ENCODE results near the gene PRRC2A. TPM values are rescaled to one million over a fixed set of nuclear protein-coding genes. Genes with fewer than 3 reads are reported as not detected.

PRRC2A gene
- total and polyA plus RNA-seq, 3 experiments from 2014 or later: 9.3 to 263 (median 251) TPM

- Histone ChIP-seq H3K27ac (ENCODE audit: low read depth, low read length) (no peak overlapping the region), H3K4me1 (ENCODE audit: insufficient read depth, low read length) (peaks cover 10% of the 10 kb centered on the region), H3K36me3 (ENCODE audit: insufficient read depth, low read length) (peaks cover 24% of the 10 kb centered on the region), H3K4me3 (ENCODE audit: low read length) (no peak overlapping the region), H3K9me3 (ENCODE audit: low read length) (no peaks in the 10 kb centered on the region), H3K27me3 (ENCODE audit: insufficient read depth, low read length, poor library complexity, severe bottlenecking) (no peaks in the 10 kb centered on the region)
- CTCF ChIA-PET: interaction anchor here (1.0 to 1.5 kb wide), 4 partner anchors 14 to 180 kb away, joined by 3 to 4 read pairs (median 3); partner anchors contain the start of genes LY6G5B and MPIG6B
- Mint-ChIP-seq H3K27ac (peak overlapping the region in 4 of 8 donors; percentile 20 to 90 (median 54)), H3K9me3 (no peaks in the 10 kb centered on the region), H3K27me3 (no peaks in the 10 kb centered on the region), H3K4me1 (peaks cover 16 to 21% (median 16%) of the 10 kb centered on the region in 3 donors), H3K4me3 (peak overlapping the region in 2 of 7 donors; percentile 28 to 52), H3K36me3 (peaks cover 0 to 35% (median 8%) of the 10 kb centered on the region in 3 donors)
- no peak for DNase-seq
- POLR2A ChIA-PET: interaction anchor here (0.5 kb wide), 1 partner anchor 9 kb away, joined by 3 read pairs; no protein-coding TSS in a partner anchor
Observed at GRCh38 chr6:31683591-31683990, 63.1 kb downstream of the PRRC2A start.

- Histone ChIP-seq H3K9me3 (ENCODE audit: low read length) (no peaks in the 10 kb centered on the region), H3K4me1 (ENCODE audit: insufficient read depth, low read length) (peaks cover 11% of the 10 kb centered on the region), H3K4me3 (ENCODE audit: low read length) (no peak overlapping the region), H3K27ac (ENCODE audit: low read depth, low read length) (peak overlapping the region; percentile 9), H3K27me3 (ENCODE audit: insufficient read depth, low read length, poor library complexity, severe bottlenecking) (no peaks in the 10 kb centered on the region), H3K36me3 (ENCODE audit: insufficient read depth, low read length) (peaks cover 41% of the 10 kb centered on the region)
- ChIA-PET CTCF (no interaction called here), POLR2A (no interaction called here)
- H3K27ac Mint-ChIP-seq: peak overlapping the region in 4 of 8 donors; percentile 24 to 73 (median 54)
- H3K27me3 Mint-ChIP-seq: no peaks in the 10 kb centered on the region
- peaks cover 1 to 6% (median 3%) of the 10 kb centered on the region in 3 donors for H3K4me1 Mint-ChIP-seq
- no peak overlapping the region for H3K4me3 Mint-ChIP-seq
- DNase-seq: no peak
- no peaks in the 10 kb centered on the region for H3K9me3 Mint-ChIP-seq
- peaks cover 0 to 64% (median 8%) of the 10 kb centered on the region in 3 donors for H3K36me3 Mint-ChIP-seq
Observed at GRCh38 chr6:31686483-31686882, 66.0 kb downstream of the PRRC2A start.

GRCh38 chr6:31687321-31687720, 66.8 kb downstream of the PRRC2A start:
- no peak overlapping the region for H3K4me3 Mint-ChIP-seq
- H3K4me3 ChIP-seq (ENCODE audit: low read length): no peak overlapping the region
- H3K4me1 ChIP-seq (ENCODE audit: insufficient read depth, low read length): peaks cover 9% of the 10 kb centered on the region
- H3K4me1 Mint-ChIP-seq: no peaks in the 10 kb centered on the region
- H3K27me3 Mint-ChIP-seq: no peaks in the 10 kb centered on the region
- H3K27me3 ChIP-seq (ENCODE audit: insufficient read depth, low read length, poor library complexity, severe bottlenecking): no peaks in the 10 kb centered on the region
- peaks cover 47% of the 10 kb centered on the region for H3K36me3 ChIP-seq (ENCODE audit: insufficient read depth, low read length)
- H3K36me3 Mint-ChIP-seq: peaks cover 0 to 72% (median 10%) of the 10 kb centered on the region in 3 donors
- CTCF ChIA-PET: no interaction called here
- peak overlapping the region; percentile 16 for H3K27ac ChIP-seq (ENCODE audit: low read depth, low read length)
- POLR2A ChIA-PET: no interaction called here
- no peak for DNase-seq
- H3K27ac Mint-ChIP-seq: no peak overlapping the region
- H3K9me3 ChIP-seq (ENCODE audit: low read length): no peaks in the 10 kb centered on the region
- H3K9me3 Mint-ChIP-seq: no peaks in the 10 kb centered on the region

Other genes with a start within 250 kb of the PRRC2A start
Only the 30 nearest of the 35 such genes appear.
- gene MICB, start 122.6 kb upstream of the PRRC2A start, total RNA-seq: 10 to 100 TPM; 21.9 to 22.3 TPM
- gene MICB, start 122.6 kb upstream of the PRRC2A start, polyA plus RNA-seq: 12.0 TPM
- not detected for gene MCCD1, start 91.8 kb upstream of the PRRC2A start, total RNA-seq
- not detected for gene MCCD1, start 91.8 kb upstream of the PRRC2A start, polyA plus RNA-seq
- 100 to 1,000 TPM; 643 to 658 TPM for gene DDX39B, start 78.7 kb upstream of the PRRC2A start, total RNA-seq
- 85.7 TPM for gene DDX39B, start 78.7 kb upstream of the PRRC2A start, polyA plus RNA-seq
- gene ATP6V1G2, start 74.1 kb upstream of the PRRC2A start, total RNA-seq: 1 to 10 TPM in 1 of 2 experiments, under 1 TPM in 1; 0.94 to 2.0 TPM
- gene ATP6V1G2, start 74.1 kb upstream of the PRRC2A start, polyA plus RNA-seq: 1.4 TPM
- 10 to 100 TPM; 13.5 to 13.8 TPM for gene NFKBIL1, start 73.1 kb upstream of the PRRC2A start, total RNA-seq
- 6.9 TPM for gene NFKBIL1, start 73.1 kb upstream of the PRRC2A start, polyA plus RNA-seq
- 100 to 1,000 TPM; 839 to 854 TPM for gene LTA, start 48.4 kb upstream of the PRRC2A start, total RNA-seq
- 23.3 TPM for gene LTA, start 48.4 kb upstream of the PRRC2A start, polyA plus RNA-seq
- 100 to 1,000 TPM; 207 to 215 TPM for gene TNF, start 45.1 kb upstream of the PRRC2A start, total RNA-seq
- 7.9 TPM for gene TNF, start 45.1 kb upstream of the PRRC2A start, polyA plus RNA-seq
- gene LTB, start 38.3 kb upstream of the PRRC2A start, total RNA-seq: 100 to 1,000 TPM; 196 to 206 TPM
- 1,182 TPM for gene LTB, start 38.3 kb upstream of the PRRC2A start, polyA plus RNA-seq
- gene LST1, start 34.4 kb upstream of the PRRC2A start, total RNA-seq: 10 to 100 TPM; 22.0 to 22.4 TPM
- 49.6 TPM for gene LST1, start 34.4 kb upstream of the PRRC2A start, polyA plus RNA-seq
- 10 to 100 TPM; 22.4 to 26.3 TPM for gene NCR3, start 27.7 kb upstream of the PRRC2A start, total RNA-seq
- 328 TPM for gene NCR3, start 27.7 kb upstream of the PRRC2A start, polyA plus RNA-seq
- 10 to 100 TPM; 35.6 TPM for gene AIF1, start 5.5 kb upstream of the PRRC2A start, total RNA-seq
- gene AIF1, start 5.5 kb upstream of the PRRC2A start, polyA plus RNA-seq: 33.2 TPM
- gene BAG6, start 31.9 kb downstream of the PRRC2A start, total RNA-seq: 100 to 1,000 TPM; 258 to 261 TPM
- 23.1 TPM for gene BAG6, start 31.9 kb downstream of the PRRC2A start, polyA plus RNA-seq
- 1 to 10 TPM; 2.4 to 3.3 TPM for gene APOM, start 35.2 kb downstream of the PRRC2A start, total RNA-seq
- 4.3 TPM for gene APOM, start 35.2 kb downstream of the PRRC2A start, polyA plus RNA-seq
- 10 to 100 TPM; 19.5 to 20.0 TPM for gene C6orf47, start 40.1 kb downstream of the PRRC2A start, total RNA-seq
- gene C6orf47, start 40.1 kb downstream of the PRRC2A start, polyA plus RNA-seq: 37.0 TPM
- 10 to 100 TPM; 46.2 to 46.4 TPM for gene GPANK1, start 44.3 kb downstream of the PRRC2A start, total RNA-seq
- 19.6 TPM for gene GPANK1, start 44.3 kb downstream of the PRRC2A start, polyA plus RNA-seq
- 100 to 1,000 TPM; 323 to 334 TPM for gene CSNK2B, start 45.4 kb downstream of the PRRC2A start, total RNA-seq
- gene CSNK2B, start 45.4 kb downstream of the PRRC2A start, polyA plus RNA-seq: 265 TPM
- 10 to 100 TPM; 19.1 to 21.2 TPM for gene LY6G5B, start 49.3 kb downstream of the PRRC2A start, total RNA-seq
- 0.64 TPM for gene LY6G5B, start 49.3 kb downstream of the PRRC2A start, polyA plus RNA-seq
- gene LY6G5C, start 60.4 kb downstream of the PRRC2A start, total RNA-seq: 1 to 10 TPM; 3.5 to 4.5 TPM
- gene LY6G5C, start 60.4 kb downstream of the PRRC2A start, polyA plus RNA-seq: 10.3 TPM
- gene ABHD16A, start 82.6 kb downstream of the PRRC2A start, total RNA-seq: 10 to 100 TPM; 37.0 to 41.0 TPM
- gene ABHD16A, start 82.6 kb downstream of the PRRC2A start, polyA plus RNA-seq: 45.5 TPM
- not detected for gene LY6G6F, start 86.2 kb downstream of the PRRC2A start, total RNA-seq
- gene LY6G6F, start 86.2 kb downstream of the PRRC2A start, polyA plus RNA-seq: not detected
- not detected for gene LY6G6D, start 94.6 kb downstream of the PRRC2A start, total RNA-seq
- gene LY6G6D, start 94.6 kb downstream of the PRRC2A start, polyA plus RNA-seq: not detected
- gene LY6G6C, start 101.0 kb downstream of the PRRC2A start, total RNA-seq: not detected
- not detected for gene LY6G6C, start 101.0 kb downstream of the PRRC2A start, polyA plus RNA-seq
- gene MPIG6B, start 102.7 kb downstream of the PRRC2A start, total RNA-seq: not detected
- 0.08 TPM for gene MPIG6B, start 102.7 kb downstream of the PRRC2A start, polyA plus RNA-seq
- gene DDAH2, start 108.6 kb downstream of the PRRC2A start, total RNA-seq: 1 to 10 TPM; 4.1 to 4.9 TPM
- 26.3 TPM for gene DDAH2, start 108.6 kb downstream of the PRRC2A start, polyA plus RNA-seq
- gene CLIC1, start 115.8 kb downstream of the PRRC2A start, total RNA-seq: 100 to 1,000 TPM; 377 TPM
- 657 TPM for gene CLIC1, start 115.8 kb downstream of the PRRC2A start, polyA plus RNA-seq
- 10 to 100 TPM; 36.4 to 39.8 TPM for gene MSH5, start 119.3 kb downstream of the PRRC2A start, total RNA-seq
- 2.0 TPM for gene MSH5, start 119.3 kb downstream of the PRRC2A start, polyA plus RNA-seq
- 1 to 10 TPM; 6.1 to 7.0 TPM for gene SAPCD1, start 141.9 kb downstream of the PRRC2A start, total RNA-seq
- gene SAPCD1, start 141.9 kb downstream of the PRRC2A start, polyA plus RNA-seq: not detected
- 1 to 10 TPM; 1.4 to 1.7 TPM for gene VWA7, start 156.6 kb downstream of the PRRC2A start, total RNA-seq
- 2.5 TPM for gene VWA7, start 156.6 kb downstream of the PRRC2A start, polyA plus RNA-seq
- 100 to 1,000 TPM; 179 to 180 TPM for gene VARS1, start 175.0 kb downstream of the PRRC2A start, total RNA-seq
- gene VARS1, start 175.0 kb downstream of the PRRC2A start, polyA plus RNA-seq: 47.5 TPM
- gene LSM2, start 186.3 kb downstream of the PRRC2A start, total RNA-seq: 100 to 1,000 TPM; 160 to 172 TPM
- gene LSM2, start 186.3 kb downstream of the PRRC2A start, polyA plus RNA-seq: 80.8 TPM

Measured in CD8-positive, alpha-beta memory T cell (primary cell).